Panc1 (cell line): ENCODE data around the gene DNAAF5.
"Not testable (repeated sequence)": the region's sequence is repeated elsewhere in the genome, so short reads cannot be mapped to it uniquely, and the experiment has no call there.

Experiments used
- REST ChIP-seq, 2 experiments: IDR thresholded peaks; 2 replicates each; pipeline ENCODE4 v1.6.1; 2011 to 2012; ENCODE audit warnings: low read depth in 2 of 2, control low read depth in 1 of 2, low read length in 1 of 2, mild to moderate bottlenecking in 1 of 2, moderate library complexity in 1 of 2; ENCODE audit not compliant: insufficient read depth in 1 of 2
- SIN3A ChIP-seq: IDR thresholded peaks from 2 replicates; pipeline ENCODE4 v1.6.1; 2012; ENCODE audit warnings: low read depth, mild to moderate bottlenecking, low read length, moderate library complexity, borderline replicate concordance; ENCODE audit not compliant: insufficient read depth
- TF ChIP-seq, protein P1 (sequence below): fragments of 450-650 bp; IDR thresholded peaks from 2 replicates; pipeline ENCODE4 v1.5.1; 2017; ENCODE audit warnings: mild to moderate bottlenecking

- TF ChIP-seq, protein P1, sequence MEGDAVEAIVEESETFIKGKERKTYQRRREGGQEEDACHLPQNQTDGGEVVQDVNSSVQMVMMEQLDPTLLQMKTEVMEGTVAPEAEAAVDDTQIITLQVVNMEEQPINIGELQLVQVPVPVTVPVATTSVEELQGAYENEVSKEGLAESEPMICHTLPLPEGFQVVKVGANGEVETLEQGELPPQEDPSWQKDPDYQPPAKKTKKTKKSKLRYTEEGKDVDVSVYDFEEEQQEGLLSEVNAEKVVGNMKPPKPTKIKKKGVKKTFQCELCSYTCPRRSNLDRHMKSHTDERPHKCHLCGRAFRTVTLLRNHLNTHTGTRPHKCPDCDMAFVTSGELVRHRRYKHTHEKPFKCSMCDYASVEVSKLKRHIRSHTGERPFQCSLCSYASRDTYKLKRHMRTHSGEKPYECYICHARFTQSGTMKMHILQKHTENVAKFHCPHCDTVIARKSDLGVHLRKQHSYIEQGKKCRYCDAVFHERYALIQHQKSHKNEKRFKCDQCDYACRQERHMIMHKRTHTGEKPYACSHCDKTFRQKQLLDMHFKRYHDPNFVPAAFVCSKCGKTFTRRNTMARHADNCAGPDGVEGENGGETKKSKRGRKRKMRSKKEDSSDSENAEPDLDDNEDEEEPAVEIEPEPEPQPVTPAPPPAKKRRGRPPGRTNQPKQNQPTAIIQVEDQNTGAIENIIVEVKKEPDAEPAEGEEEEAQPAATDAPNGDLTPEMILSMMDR: not testable (repeated sequence)
- TF ChIP-seq REST (IDR thresholded peaks at IDR 0.05; ENCODE audit: insufficient read depth in 1 of 2, low read depth in 2 of 2, low read length in 1 of 2); SIN3A: not testable (repeated sequence)
These were observed 17.6 kb downstream of the DNAAF5 start for GRCh38 chr7:744128-744520.
